ENCODE measurements around the gene NAV2. TPM values are rescaled to one million over a fixed set of nuclear protein-coding genes. Genes with fewer than 3 reads are reported as not detected.

Gene NAV2
- polyA plus RNA-seq, 3 donors: not detected

- H3K27me3 ChIP-seq (ENCODE audit: control insufficient read depth in 2 of 2, insufficient read depth in 2 of 2, low read length in 2 of 2): no peaks in the 10 kb centered on the region
- WGBS (ENCODE audit: insufficient coverage): 87% methylated on average over 8 of the region's 10 CpGs
- Mint-ChIP-seq H3K4me1 (no peaks in the 10 kb centered on the region), H3K4me3 (no peak overlapping the region), H3K9me3 (no peaks in the 10 kb centered on the region), H3K36me3 (no peaks in the 10 kb centered on the region), H3K27me3 (ENCODE audit: low read depth in 3 of 3) (peaks cover 3 to 11% (median 9%) of the 10 kb centered on the region in 3 donors), H3K27ac (no peak overlapping the region)
- intact Hi-C loops (cut with micrococcal nuclease): no loop called here
- DNase-seq: no peak
- no peak overlapping the region for H3K4me2 ChIP-seq (replicated peaks; ENCODE audit: extremely low read depth, low read length, poor library complexity, severe bottlenecking)
- H4K20me1 ChIP-seq (ENCODE audit: insufficient read depth, low read length): no peaks in the 10 kb centered on the region
- H3K4me3 ChIP-seq (replicated peaks in 1 of 3; ENCODE audit: low read depth in 2 of 3, low read length in 3 of 3): no peak overlapping the region
- no peak overlapping the region for H3K9ac ChIP-seq (ENCODE audit: insufficient read depth, low read length, poor library complexity, severe bottlenecking)
- H3K79me2 ChIP-seq (ENCODE audit: insufficient read depth, low read length): no peaks in the 10 kb centered on the region
- H3K36me3 ChIP-seq (replicated peaks in 1 of 2; ENCODE audit: control insufficient read depth in 1 of 2, insufficient read depth in 2 of 2, low read length in 2 of 2): no peaks in the 10 kb centered on the region
- no peak overlapping the region for H3K27ac ChIP-seq (ENCODE audit: low read depth in 1 of 2, low read length in 2 of 2)
- H2AFZ ChIP-seq (ENCODE audit: insufficient read depth, low read depth, low read length, poor library complexity, severe bottlenecking): no peak overlapping the region
- no peaks in the 10 kb centered on the region for H3K4me1 ChIP-seq (ENCODE audit: control insufficient read depth in 1 of 2, insufficient read depth in 2 of 2, low read length in 2 of 2)
- no peak for TF ChIP-seq CTCF (IDR thresholded peaks at IDR 0.05)
- H3K9me3 ChIP-seq (replicated peaks in 1 of 2; ENCODE audit: control insufficient read depth in 1 of 2, insufficient read depth in 1 of 2, low read length in 2 of 2): no peaks in the 10 kb centered on the region
These were observed 77.4 kb downstream of the NAV2 start for GRCh38 chr11:19789835-19790710.

GRCh38 chr11:19790831-19791552 lies 78.4 kb downstream of the NAV2 start:
- 87% methylated on average over 8 of the region's 8 CpGs for WGBS (ENCODE audit: insufficient coverage)
- H3K27ac Mint-ChIP-seq: peak overlapping the region in 2 of 7 donors; percentile 32 to 64
- peaks cover 3 to 11% (median 9%) of the 10 kb centered on the region in 3 donors for H3K27me3 Mint-ChIP-seq (ENCODE audit: low read depth in 3 of 3)
- intact Hi-C loops (cut with micrococcal nuclease): no loop called here
- Histone ChIP-seq H3K36me3 (replicated peaks in 1 of 2; ENCODE audit: control insufficient read depth in 1 of 2, insufficient read depth in 2 of 2, low read length in 2 of 2) (no peaks in the 10 kb centered on the region), H3K27ac (ENCODE audit: low read depth in 1 of 2, low read length in 2 of 2) (no peak overlapping the region), H2AFZ (ENCODE audit: insufficient read depth, low read depth, low read length, poor library complexity, severe bottlenecking) (no peak overlapping the region), H4K20me1 (ENCODE audit: insufficient read depth, low read length) (no peaks in the 10 kb centered on the region), H3K9ac (ENCODE audit: insufficient read depth, low read length, poor library complexity, severe bottlenecking) (no peak overlapping the region), H3K27me3 (ENCODE audit: control insufficient read depth in 2 of 2, insufficient read depth in 2 of 2, low read length in 2 of 2) (no peaks in the 10 kb centered on the region), H3K9me3 (replicated peaks in 1 of 2; ENCODE audit: control insufficient read depth in 1 of 2, insufficient read depth in 1 of 2, low read length in 2 of 2) (no peaks in the 10 kb centered on the region), H3K79me2 (ENCODE audit: insufficient read depth, low read length) (no peaks in the 10 kb centered on the region), H3K4me3 (replicated peaks in 1 of 3; ENCODE audit: low read depth in 2 of 3, low read length in 3 of 3) (no peak overlapping the region), H3K4me1 (ENCODE audit: control insufficient read depth in 1 of 2, insufficient read depth in 2 of 2, low read length in 2 of 2) (no peaks in the 10 kb centered on the region), H3K4me2 (replicated peaks; ENCODE audit: extremely low read depth, low read length, poor library complexity, severe bottlenecking) (no peak overlapping the region)
- DNase-seq: no peak
- no peak overlapping the region for H3K4me3 Mint-ChIP-seq
- H3K4me1 Mint-ChIP-seq: no peaks in the 10 kb centered on the region
- TF ChIP-seq CTCF (IDR thresholded peaks at IDR 0.05): no peak
- H3K36me3 Mint-ChIP-seq: no peaks in the 10 kb centered on the region
- H3K9me3 Mint-ChIP-seq: no peaks in the 10 kb centered on the region

Data from CD14-positive monocyte (primary cell).